GM19025 (cell line): Measurements from ENCODE around the gene ANO1.

Experiments
- ATAC-seq: cut with Tn5 transposase; IDR thresholded peaks from one replicate; pipeline ENCODE4 v1.9.1; 2021; ENCODE audit warnings: mild to moderate bottlenecking, low read depth, moderate library complexity; ENCODE audit not compliant: unreplicated experiment

Gene ANO1

GRCh38 chr11:70071996-70072395 lies 6.1 kb upstream of the ANO1 start:
- no peak for ATAC-seq

DNA sequence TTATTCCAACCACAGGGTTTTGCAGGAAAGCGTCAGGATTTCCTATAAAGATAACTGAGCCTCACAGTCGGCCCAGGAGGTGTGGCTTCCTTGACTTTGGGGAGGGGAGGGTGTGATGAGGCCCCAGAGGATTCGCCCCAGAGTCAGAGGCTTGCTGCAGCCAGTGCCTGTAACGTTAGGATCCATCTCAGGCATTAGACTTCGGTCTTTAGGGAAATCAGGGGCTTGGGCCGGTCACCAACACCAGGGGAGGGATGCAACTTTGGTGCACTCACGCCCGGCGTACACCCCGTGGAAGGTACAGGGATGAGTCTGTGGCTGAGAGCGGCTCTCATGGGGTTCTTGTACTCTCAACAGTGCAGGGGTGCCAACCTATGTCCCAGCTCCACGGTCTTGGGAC lies 5.7 kb upstream of the ANO1 start:
- ATAC-seq: no peak

DNA sequence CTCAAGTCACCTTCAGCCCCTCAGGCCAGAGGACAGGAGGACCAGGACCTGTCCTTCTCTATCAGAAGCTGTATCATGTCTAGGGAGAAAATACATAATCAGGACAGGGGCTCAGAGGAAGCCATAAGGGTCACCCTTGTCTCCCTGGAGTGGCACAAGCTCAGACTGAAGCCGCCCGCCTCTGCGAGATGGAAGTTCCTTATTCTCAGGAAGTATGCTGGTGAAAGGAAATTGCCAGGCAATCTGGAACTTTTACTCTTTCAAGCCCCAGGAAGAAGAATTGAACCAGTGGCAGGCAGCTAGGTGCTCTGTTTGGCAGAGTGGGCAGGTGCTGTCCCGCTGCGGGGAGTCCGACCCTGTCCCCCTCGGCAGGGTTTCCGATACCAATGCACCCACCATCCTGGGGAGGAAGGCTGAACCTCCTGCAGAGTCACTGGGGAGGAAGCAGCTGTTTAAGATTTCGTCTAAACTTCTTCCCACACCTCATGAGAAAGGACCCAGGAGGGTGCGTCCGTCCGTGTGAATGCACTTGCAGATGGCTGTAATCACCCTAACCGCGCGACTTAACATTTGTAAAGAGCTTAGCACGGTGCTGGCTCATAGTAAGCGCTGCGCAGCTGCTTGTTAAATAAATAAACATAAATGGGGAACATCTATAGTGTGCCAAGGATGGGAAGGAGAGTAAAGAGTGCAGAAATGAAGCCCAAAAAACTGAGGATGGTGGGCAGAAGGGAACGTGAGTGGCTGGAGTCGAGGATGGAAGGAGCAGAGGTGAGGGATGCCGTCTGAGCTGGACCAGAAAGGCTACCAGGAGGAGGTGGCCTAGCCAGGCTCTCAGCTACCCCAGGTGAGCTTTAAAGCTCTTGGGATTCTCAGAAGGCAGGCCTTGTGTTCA lies 5.0 kb upstream of the ANO1 start:
- ATAC-seq: no peak

- ATAC-seq: no peak
Measured at GRCh38 chr11:70073871-70074371, 4.2 kb upstream of the ANO1 start.

GRCh38 chr11:70074746-70075145 lies 3.4 kb upstream of the ANO1 start:
- no peak for ATAC-seq

GRCh38 chr11:70075836-70076235 lies 2.3 kb upstream of the ANO1 start:
- no peak for ATAC-seq

- ATAC-seq: no peak
Measured at GRCh38 chr11:70076461-70076931, 1.6 kb upstream of the ANO1 start.

DNA sequence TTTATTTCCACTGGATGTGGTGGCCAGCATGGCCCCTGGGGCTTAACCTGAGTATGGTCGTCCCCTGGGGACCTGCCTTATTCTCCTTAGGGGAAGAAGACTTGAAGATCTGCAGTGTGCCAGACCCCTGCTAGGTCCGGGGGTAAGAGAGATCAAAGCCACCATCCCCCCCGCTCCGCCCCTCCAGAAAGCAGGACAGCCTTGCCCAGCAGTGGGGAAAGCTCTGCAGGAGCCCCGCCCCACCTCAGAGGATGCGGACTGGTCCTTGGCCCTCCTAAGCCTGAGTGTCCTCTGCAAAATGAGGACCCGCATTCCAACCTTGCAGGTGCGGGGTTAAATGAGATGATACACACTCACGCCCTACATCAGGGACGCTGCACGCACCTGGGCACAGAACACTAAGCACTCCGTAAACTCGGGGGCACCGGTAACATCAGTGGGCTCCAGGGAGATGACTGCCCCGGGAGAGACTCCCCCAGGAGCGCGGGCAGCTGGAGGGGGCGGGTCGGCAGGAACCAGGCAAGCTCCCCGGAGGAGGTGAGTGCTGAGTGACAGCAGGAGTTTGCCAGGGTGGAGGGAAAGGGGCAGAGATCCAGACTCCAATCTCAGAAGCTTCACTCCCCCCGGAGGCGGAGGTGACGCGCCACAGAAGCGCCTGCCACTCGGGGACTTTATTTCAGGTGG lies 564 bp upstream of the ANO1 start:
- ATAC-seq: no peak

DNA sequence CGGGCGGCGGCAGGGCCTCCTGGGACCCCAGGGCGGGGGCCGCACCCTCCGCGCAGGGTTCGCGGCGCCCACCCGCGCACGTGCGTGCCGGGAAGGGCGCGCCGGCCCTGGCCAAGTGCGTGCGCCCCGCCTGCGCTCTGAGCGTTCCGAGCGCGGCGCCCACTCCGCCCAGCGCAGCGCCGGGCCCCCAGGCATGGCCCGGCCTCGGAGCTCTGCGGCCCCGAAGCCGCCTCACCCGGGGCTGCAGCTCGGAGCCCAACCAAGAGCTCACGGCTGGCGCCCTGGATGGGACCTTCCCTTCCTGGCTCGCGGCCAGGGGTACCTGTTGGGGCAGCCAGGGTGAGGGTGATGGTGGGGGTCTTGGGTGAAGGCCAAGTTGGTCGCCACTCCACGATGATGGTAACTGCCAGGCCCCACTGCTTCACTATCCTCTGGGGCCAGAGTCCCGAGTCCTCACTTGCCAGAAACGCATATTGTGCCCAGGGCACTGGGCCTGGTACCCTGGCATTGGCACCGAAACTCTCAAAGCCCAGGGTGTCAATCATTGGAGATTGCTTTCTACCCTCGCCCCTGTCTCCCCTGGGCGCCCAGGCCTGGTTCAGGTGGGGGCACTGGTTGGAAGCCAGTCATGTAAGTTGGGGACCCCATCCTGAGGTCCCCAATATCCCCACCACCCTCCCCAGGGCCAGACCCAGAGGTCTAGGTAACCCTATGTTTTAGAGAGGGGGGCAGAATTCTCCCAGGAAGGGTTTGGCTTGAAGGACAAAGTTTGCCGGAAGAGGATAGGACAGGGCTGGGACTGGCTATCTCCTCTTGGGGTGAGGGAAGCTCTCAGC lies 882 bp downstream of the ANO1 start:
- no peak for ATAC-seq

GRCh38 chr11:70079691-70080090 lies 1.6 kb downstream of the ANO1 start:
- no peak for ATAC-seq

DNA sequence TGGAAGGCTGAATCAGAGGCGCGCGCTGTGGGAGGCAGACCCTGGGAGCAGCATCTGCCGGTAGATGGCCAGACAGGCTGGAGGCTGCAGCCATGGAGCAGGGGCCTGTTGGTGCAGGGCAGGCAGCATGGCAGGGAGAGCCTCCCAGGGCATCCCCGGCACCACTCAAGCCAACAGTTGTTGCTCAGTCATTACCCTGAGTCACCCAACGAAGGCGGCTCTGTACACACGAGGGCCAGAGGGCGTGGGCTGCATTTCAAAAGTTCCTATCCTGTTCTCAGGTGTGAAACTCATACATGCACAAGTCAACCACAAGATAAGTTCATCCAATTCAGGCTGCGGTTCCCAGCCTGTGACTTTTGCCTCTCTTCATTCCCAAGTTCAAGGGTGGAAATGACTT lies 2.6 kb downstream of the ANO1 start:
- ATAC-seq: no peak

GRCh38 chr11:70082829-70083228 lies 4.7 kb downstream of the ANO1 start:
- no peak for ATAC-seq

- no peak for ATAC-seq
Measured at GRCh38 chr11:70084046-70084984, 6.2 kb downstream of the ANO1 start.

DNA sequence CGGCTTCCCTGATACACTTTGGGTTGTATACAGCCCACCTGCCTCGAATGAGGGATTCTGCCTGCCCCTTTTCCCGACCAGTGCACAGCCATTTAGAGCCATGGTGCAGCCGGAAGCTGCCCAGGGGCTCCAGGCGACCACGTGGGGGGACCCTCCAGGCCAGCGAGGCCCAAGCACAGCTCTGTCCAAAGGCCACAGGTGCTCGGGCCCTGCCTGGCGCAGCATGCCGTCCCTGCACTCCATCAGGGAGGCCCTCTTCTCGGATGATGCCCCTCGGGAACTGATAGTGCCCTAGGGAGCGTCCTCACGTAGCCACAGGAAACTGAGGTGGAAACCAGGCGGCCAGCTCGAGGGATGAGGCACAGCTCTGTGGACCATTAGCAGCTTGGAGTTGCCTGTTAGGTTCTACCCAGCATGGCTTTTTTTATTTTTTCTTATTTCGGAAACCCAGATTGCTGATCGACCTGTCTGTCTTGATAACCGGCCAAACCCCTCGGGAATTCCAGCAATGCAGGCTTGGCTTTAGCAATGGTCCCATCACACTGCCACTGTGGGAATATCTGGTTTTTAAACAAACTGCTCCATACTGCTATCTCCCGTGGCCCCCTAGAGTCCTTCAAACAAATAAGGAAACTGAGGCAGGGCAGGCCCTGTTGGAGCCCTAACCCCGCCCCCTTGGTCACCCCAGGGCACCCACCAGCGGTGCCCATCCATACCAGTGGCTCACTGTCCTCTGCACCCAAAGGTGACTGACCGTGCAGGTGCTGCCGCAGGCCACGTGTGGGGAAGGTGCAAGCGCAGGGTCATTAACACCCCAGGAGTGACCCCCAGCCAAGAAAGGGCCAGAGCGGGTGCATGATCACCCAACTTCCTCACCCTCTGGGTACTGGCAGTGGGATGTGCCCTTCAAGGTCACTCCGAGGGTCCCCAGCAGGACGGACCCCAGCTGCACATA lies 8.0 kb downstream of the ANO1 start:
- ATAC-seq: no peak

DNA sequence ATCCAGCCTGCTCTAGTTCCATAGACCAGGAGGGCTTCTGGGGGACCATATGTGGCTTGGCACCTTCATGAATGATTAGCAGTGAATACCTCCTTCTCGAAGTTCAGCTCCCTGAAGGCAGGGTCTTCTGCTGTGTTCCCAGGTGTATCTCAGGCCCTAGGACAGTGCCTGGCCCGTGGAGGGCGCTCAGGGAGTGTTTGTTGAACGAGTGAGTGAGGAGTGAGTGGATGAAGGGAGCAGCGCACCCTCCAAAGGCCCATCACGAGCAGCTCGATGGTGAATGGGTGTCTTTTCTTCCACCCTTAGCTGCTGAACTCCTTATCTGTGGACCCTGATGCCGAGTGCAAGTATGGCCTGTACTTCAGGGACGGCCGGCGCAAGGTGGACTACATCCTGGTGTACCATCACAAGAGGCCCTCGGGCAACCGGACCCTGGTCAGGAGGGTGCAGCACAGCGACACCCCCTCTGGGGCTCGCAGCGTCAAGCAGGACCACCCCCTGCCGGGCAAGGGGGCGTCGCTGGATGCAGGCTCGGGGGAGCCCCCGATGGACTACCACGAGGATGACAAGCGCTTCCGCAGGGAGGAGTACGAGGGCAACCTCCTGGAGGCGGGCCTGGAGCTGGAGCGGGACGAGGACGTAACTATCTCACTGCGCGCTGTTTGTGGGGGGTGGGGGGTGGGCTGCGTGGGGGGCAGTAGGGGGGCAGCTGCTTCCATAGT lies 9.5 kb downstream of the ANO1 start:
- no peak for ATAC-seq

GRCh38 chr11:70088735-70089250 lies 10.7 kb downstream of the ANO1 start:
- no peak for ATAC-seq

DNA sequence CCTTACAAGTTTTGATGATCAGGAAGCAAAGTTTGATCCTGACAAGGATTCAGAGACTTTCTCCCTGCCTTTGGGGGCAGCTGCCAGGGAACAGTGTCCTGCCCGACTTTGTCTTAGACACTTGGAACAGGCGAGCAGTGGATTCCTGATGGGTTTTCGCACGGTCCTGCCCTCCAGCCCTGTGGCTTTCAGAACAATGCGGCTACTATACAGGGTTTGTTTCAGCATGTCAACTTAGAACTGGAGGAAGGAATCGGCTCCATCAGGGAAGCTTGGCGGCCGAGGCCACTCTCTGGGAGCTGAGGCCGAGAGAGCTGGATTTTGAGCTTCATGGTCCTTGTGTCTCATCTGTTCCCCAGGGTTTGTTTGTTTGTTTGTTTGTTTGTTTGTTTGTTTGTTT lies 11.5 kb downstream of the ANO1 start:
- ATAC-seq: no peak

GRCh38 chr11:70090961-70091381 lies 12.9 kb downstream of the ANO1 start:
- ATAC-seq: no peak
